Panc1 (cell line): ENCODE data around the gene SLC27A5.
A peak's percentile ranks its signal among the peaks of the same experiment; 100 is the strongest.

Source experiments
- POLR2AphosphoS5 ChIP-seq: IDR thresholded peaks from 2 replicates; pipeline ENCODE4 v1.6.1; 2012; ENCODE audit warnings: mild to moderate bottlenecking, low read depth, low read length, moderate library complexity
- TF ChIP-seq, protein P1 (sequence below): fragments of 450-650 bp; IDR thresholded peaks from 2 replicates; pipeline ENCODE4 v1.5.1; 2017; ENCODE audit warnings: mild to moderate bottlenecking
- TF ChIP-seq, protein P2 (sequence below), 2 experiments: IDR thresholded peaks; 2 replicates each; pipeline ENCODE4 v1.6.1; 2011 to 2012; ENCODE audit warnings: low read depth in 2 of 2, control low read depth in 1 of 2, low read length in 1 of 2, mild to moderate bottlenecking in 1 of 2, moderate library complexity in 1 of 2; ENCODE audit not compliant: insufficient read depth in 1 of 2

DNA sequence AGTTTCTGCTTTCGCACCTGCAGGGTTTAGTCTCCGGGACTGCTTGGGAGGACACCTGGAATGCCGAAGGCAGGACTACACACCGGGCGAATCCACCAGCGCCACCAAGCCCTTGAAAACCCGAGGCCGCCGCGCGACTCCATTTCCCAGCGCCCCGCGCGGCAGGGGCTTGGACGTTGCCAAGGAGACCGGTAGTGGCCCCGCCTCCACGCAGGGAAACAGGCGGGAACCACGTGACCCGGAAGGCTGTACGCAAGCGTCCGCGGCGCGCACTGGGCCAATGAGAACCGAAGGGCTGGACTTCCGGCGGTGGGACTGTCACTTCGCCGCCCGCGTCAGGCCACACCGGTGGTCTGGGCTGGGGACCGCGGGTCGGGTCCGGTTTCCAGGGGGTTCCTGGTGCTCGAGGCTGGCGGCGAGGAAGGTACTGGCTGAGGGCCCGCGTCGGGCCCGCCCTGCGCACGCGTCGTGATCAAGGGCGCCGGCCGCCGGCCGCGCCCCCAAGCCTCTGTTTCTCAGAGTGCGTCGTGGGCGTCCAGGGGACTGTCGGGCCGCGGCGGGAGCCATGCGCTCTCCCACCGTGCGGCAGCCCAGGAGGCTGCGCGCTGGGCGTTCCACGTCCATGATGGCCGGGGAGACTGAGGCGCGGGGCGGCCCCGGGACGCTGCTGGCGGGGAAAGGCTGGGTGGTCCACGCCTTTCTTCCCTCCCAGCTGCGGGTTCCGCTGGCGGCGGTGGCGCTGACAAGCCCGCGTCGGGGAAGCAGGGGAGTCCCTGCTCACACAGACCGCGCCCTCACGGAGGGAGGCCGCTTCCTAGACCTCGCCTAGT lies 44.8 kb downstream of the SLC27A5 start, which contains the start of gene ZNF324:
- peak; percentile 64; the same call in 1 of the 2 replicates for TF ChIP-seq POLR2AphosphoS5
- TF ChIP-seq, protein P1, sequence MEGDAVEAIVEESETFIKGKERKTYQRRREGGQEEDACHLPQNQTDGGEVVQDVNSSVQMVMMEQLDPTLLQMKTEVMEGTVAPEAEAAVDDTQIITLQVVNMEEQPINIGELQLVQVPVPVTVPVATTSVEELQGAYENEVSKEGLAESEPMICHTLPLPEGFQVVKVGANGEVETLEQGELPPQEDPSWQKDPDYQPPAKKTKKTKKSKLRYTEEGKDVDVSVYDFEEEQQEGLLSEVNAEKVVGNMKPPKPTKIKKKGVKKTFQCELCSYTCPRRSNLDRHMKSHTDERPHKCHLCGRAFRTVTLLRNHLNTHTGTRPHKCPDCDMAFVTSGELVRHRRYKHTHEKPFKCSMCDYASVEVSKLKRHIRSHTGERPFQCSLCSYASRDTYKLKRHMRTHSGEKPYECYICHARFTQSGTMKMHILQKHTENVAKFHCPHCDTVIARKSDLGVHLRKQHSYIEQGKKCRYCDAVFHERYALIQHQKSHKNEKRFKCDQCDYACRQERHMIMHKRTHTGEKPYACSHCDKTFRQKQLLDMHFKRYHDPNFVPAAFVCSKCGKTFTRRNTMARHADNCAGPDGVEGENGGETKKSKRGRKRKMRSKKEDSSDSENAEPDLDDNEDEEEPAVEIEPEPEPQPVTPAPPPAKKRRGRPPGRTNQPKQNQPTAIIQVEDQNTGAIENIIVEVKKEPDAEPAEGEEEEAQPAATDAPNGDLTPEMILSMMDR, result no peak
- TF ChIP-seq, protein P2, sequence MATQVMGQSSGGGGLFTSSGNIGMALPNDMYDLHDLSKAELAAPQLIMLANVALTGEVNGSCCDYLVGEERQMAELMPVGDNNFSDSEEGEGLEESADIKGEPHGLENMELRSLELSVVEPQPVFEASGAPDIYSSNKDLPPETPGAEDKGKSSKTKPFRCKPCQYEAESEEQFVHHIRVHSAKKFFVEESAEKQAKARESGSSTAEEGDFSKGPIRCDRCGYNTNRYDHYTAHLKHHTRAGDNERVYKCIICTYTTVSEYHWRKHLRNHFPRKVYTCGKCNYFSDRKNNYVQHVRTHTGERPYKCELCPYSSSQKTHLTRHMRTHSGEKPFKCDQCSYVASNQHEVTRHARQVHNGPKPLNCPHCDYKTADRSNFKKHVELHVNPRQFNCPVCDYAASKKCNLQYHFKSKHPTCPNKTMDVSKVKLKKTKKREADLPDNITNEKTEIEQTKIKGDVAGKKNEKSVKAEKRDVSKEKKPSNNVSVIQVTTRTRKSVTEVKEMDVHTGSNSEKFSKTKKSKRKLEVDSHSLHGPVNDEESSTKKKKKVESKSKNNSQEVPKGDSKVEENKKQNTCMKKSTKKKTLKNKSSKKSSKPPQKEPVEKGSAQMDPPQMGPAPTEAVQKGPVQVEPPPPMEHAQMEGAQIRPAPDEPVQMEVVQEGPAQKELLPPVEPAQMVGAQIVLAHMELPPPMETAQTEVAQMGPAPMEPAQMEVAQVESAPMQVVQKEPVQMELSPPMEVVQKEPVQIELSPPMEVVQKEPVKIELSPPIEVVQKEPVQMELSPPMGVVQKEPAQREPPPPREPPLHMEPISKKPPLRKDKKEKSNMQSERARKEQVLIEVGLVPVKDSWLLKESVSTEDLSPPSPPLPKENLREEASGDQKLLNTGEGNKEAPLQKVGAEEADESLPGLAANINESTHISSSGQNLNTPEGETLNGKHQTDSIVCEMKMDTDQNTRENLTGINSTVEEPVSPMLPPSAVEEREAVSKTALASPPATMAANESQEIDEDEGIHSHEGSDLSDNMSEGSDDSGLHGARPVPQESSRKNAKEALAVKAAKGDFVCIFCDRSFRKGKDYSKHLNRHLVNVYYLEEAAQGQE (IDR thresholded peaks at IDR 0.05; ENCODE audit: insufficient read depth in 1 of 2, low read depth in 2 of 2, low read length in 1 of 2), result no peak
